SHP77 treated with DMSO at 0.1 percent for 48 hours (cell line): ENCODE data around the gene TAS2R60.
"Not testable (repeated sequence)": the region's sequence is repeated elsewhere in the genome, so short reads cannot be mapped to it uniquely, and the experiment has no call there.

ENCODE experiments used
- DNase-seq: peaks from one replicate; lab custom pipeline; 2025; lab: John Stamatoyannopoulos, UW

The TAS2R60 gene

DNA sequence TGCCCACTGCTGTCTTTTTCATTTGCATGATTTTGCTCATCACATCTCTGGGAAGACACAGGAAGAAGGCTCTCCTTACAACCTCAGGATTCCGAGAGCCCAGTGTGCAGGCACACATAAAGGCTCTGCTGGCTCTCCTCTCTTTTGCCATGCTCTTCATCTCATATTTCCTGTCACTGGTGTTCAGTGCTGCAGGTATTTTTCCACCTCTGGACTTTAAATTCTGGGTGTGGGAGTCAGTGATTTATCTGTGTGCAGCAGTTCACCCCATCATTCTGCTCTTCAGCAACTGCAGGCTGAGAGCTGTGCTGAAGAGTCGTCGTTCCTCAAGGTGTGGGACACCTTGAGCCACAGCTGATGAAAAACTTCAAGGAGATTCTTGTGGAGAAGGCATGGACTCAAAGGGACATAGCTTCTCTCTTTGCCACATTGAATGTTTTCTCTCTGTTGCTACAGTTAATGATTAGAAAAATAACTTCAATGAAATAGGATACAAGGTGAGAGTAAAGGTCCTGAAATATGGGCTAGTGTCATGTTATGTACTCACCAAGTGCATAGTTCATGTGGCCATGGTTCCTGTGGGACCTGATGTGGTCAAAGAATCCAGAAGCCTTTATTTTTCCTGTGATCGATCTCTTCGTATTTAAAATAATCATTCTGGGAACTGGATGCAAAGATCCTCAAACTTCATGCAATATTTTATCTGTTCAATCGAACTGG lies 970 bp downstream of the TAS2R60 start:
- no peak for DNase-seq

- DNase-seq = no peak
These were observed 1.5 kb downstream of the TAS2R60 start for GRCh38 chr7:143444785-143445184.

GRCh38 chr7:143447466-143447865 lies 4.2 kb downstream of the TAS2R60 start:
- no peak for DNase-seq

GRCh38 chr7:143448429-143448828 lies 5.2 kb downstream of the TAS2R60 start:
- DNase-seq = no peak

DNA sequence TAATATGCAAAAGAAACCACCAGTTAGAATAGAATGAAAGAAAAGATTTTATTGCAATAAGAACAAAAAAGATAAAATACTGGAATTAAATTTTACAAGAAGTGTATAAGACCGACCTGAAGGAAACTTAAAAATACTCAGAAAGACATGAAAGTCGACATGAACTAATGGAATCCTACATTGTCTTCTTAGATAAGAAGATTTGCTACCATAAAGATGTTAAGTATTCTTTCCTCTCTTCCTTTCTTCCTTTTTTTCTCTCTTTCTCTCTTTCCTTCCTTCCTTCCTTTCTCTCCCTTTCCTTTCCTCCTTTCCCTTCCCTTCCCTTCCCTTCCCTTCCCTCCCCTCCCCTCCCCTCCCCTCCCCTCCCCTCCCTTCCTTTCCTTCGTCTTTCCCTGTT lies 6.5 kb downstream of the TAS2R60 start:
- DNase-seq = no peak

DNA sequence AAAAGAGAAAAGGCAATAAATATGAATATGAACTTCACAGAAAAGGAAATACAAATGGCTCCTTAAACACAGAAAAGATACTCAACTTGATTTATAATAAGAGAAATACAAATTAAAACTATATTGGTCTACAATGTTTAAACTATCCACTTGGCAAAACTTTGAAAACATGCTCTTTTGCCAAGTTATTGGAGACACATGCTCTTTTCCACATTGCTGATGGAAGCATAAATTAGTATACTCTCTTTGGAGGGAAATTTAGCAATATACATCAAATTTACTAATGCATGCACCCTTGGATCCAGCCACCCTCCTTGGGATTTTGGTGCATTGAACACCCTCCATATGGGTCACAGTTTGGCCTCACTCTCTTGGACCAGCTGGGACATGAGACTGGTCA lies 7.9 kb downstream of the TAS2R60 start:
- DNase-seq = no peak

DNA sequence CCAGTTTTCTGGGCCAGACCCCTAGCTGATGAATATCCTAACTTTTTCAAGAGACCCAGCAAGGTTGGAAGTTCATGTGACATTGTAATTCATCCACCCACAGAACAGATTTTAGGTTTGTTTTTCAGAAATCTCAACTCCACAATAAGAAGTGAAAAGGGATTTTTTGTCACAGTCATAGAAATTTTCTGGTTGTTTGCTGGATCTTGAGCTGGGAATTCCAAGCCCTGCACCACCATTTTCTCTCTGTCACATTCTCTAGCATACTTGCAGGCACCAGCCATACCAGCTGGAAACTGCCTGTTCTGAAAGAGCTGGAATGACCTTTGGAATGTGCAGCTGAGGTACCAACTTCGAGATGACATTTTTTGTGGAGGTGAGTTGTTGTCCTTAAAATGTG lies 8.5 kb downstream of the TAS2R60 start:
- DNase-seq = no peak

DNA sequence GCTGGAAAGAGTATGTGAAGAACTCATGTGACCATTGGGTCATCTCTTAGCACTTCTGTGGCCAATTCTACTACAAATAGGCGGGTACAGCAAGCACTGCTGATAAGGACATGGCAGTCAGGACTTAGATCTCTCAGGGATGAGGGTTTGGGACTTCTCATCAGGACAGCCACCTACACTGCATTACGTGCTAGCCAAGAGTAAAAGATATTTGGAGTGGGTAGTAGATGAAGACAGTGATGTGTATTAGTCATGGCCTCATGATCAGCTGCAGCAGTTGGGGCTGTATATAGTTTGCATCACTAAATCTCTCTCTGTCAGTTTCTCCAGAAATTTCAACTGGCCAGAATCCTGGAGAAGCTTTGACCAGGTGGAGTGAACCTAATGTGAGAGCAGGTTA lies 9.2 kb downstream of the TAS2R60 start:
- no peak for DNase-seq

- no peak for DNase-seq
These were observed 10.9 kb downstream of the TAS2R60 start for GRCh38 chr7:143454091-143454680.

GRCh38 chr7:143455491-143455890 lies 12.2 kb downstream of the TAS2R60 start:
- DNase-seq = no peak

GRCh38 chr7:143455942-143456341 lies 12.7 kb downstream of the TAS2R60 start:
- no peak for DNase-seq

GRCh38 chr7:143456992-143457793 lies 13.9 kb downstream of the TAS2R60 start:
- DNase-seq = no peak

DNA sequence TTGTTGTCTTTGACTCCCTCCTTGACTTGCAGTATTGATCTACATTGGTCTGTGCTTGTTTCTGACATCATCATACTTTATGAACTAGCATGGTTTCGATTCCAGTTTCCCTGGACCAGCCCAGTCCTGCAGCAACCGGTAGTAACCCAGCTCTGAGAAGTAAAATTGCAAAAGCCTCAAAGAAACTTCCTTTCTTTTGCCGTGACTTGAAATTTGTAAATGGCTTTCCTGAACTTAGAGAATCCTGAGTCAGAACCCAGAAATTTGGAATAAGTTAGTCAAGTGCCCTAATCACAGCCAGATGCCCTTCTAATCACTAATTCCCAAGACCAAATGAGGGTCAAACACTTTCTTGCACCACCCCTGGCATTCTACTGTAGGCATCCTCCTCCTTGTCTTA lies 15.0 kb downstream of the TAS2R60 start:
- no peak for DNase-seq

DNA sequence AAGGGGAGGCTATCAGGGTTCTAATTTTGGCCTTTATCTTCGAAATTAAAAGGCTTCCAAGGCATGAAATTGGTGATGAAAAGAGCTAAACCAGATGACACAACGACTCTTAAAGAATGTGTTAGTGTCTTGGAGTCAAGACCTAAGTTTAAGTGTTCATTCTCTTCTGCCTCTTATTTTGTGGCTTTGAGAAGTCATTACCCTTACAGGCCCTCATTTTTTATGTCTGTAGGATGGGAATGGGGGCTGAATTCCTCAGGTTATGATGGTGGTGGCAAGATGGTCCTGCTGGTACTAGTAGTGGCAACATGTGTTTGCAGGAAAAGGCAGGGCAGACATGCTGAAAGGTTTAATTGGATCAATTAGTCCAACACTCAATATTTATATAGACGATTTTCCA lies 15.4 kb downstream of the TAS2R60 start:
- DNase-seq = no peak

- DNase-seq = no peak
These were observed 16.1 kb downstream of the TAS2R60 start for GRCh38 chr7:143459359-143459758.

GRCh38 chr7:143460271-143460979 lies 17.2 kb downstream of the TAS2R60 start:
- no peak for DNase-seq

GRCh38 chr7:143462045-143462444 lies 18.8 kb downstream of the TAS2R60 start:
- no peak for DNase-seq

DNA sequence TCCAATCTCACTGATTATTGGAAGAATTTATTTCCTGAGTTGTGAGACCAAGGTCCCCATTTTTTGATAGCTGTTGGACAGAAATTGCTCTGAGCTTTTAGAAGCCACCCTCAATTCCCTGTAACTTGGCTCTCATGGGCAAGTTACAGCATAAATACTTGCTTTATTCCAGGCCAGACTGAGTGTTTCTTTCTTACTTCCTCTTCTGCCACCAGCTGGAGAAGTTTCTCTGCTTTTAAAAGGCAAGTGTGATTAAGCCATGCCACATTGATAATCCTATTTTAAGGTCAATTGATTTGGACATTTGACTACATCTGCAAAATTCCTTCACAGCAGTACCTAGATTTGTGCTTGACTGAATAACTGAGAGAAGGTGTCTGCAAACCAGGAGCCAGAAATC lies 20.3 kb downstream of the TAS2R60 start:
- DNase-seq = no peak

DNA sequence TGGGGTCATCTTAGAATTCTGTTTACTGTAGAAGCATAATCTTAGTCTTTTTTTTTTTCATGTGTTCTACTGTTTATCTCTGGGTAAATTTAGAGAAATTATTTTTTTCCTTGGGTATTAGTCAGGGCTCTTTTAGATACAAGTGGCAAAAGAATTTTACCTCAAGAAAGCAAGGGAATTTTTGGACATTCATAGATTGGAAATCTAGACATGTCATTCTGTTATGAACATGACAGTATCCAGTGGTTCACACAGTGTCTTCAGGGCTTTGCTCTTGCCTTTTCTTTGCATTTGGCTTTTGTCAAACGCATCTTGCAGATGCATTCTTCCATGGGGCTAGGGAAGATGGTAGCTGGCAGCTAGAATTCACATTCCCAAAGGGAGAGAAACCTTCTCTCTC lies 20.7 kb downstream of the TAS2R60 start:
- DNase-seq = no peak

DNA sequence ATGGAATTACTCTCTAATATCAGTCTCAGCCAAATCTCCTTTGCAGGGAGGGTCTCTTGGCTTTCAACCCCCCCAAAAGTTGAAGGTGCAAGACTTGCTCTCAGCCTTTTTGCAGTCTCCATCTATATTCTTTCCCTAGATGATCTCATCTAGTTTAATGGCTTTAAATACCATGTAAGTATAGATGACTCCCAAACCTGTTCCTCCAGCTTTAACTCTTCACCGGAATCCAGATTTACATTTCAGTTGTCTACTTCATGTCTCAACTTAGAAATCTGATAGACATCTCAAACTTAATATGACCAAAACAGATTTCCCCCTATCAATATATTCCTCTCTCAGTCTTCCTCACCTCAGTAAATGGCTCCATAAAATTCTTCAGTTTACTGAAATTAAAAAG lies 24.5 kb downstream of the TAS2R60 start:
- no peak for DNase-seq

GRCh38 chr7:143472071-143472689 lies 28.9 kb downstream of the TAS2R60 start:
- DNase-seq = not testable (repeated sequence)

DNA sequence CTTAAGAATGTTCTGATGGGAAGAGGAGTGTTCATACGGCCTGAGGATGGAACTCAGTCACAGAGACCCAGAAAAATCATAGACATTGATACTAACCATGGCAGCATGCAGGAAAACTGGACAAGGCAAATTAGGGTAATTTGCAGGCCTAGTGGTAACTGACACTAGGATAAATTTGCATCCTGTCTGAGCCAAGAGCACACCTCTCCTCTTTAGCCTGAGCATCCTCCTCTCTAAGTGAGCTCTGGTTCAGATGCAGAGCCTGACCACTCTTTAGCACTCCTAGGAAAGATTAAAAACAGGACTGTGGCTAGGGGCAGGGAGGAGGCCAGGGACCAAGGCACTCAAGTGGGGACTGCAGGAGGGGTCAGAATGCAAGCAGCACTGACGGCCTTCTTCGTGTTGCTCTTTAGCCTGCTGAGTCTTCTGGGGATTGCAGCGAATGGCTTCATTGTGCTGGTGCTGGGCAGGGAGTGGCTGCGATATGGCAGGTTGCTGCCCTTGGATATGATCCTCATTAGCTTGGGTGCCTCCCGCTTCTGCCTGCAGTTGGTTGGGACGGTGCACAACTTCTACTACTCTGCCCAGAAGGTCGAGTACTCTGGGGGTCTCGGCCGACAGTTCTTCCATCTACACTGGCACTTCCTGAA lies 34.4 kb downstream of the TAS2R60 start, which contains the start of gene TAS2R41:
TAS2R41 (plus strand) TSS at position 373 of the 650 bp plus-strand sequence; CDS start at position 373, 0 bp downstream.
- DNase-seq = no peak
